CD14-positive monocyte (primary cell): Measurements from ENCODE around the gene MCOLN2. TPM values are rescaled to one million over a fixed set of nuclear protein-coding genes. Genes with fewer than 3 reads are reported as not detected.

ENCODE experiments used
- DNase-seq, 3 donors: peaks; one replicate each; pipeline ENCODE4 v3.0.0-alpha.2; 2011 to 2022
- H2AFZ ChIP-seq: 2 replicates; pipeline ENCODE4 v1.6.0; 2012; ENCODE audit warnings: mild to moderate bottlenecking, low read depth, low read length, inconsistent platforms; ENCODE audit not compliant: insufficient read depth, poor library complexity, severe bottlenecking
- H3K27ac ChIP-seq, 2 donors: 1 replicate in 1 of 2; 2 replicates in 1 of 2; pipeline ENCODE4 v1.5.1; 2012 to 2013; ENCODE audit warnings: low read length in 2 of 2, control low read depth in 1 of 2, inconsistent platforms in 1 of 2, low read depth in 1 of 2, mild to moderate bottlenecking in 1 of 2
- H3K27me3 ChIP-seq, 2 donors: one replicate each; pipeline versions ENCODE4 v1.6.0 to v1.6.1; 2011 to 2013; ENCODE audit warnings: low read length in 2 of 2; ENCODE audit not compliant: control insufficient read depth in 2 of 2, insufficient read depth in 2 of 2
- H3K36me3 ChIP-seq, 2 donors: replicated peaks in 1 of 2; 1 replicate in 1 of 2; 2 replicates in 1 of 2; pipeline versions ENCODE4 v1.5.1 to v1.6.1; 2012 to 2013; ENCODE audit warnings: low read length in 2 of 2, control low read depth in 1 of 2, inconsistent platforms in 1 of 2, mild to moderate bottlenecking in 1 of 2; ENCODE audit not compliant: insufficient read depth in 2 of 2, control insufficient read depth in 1 of 2
- H3K4me1 ChIP-seq, 2 donors: 1 replicate in 1 of 2; 2 replicates in 1 of 2; pipeline versions ENCODE4 v1.5.1 to v1.6.1; 2012 to 2013; ENCODE audit warnings: low read length in 2 of 2, control low read depth in 1 of 2, inconsistent platforms in 1 of 2, mild to moderate bottlenecking in 1 of 2, moderate library complexity in 1 of 2; ENCODE audit not compliant: insufficient read depth in 2 of 2, control insufficient read depth in 1 of 2
- H3K4me2 ChIP-seq: replicated peaks from 2 replicates; pipeline ENCODE3; 2012; ENCODE audit warnings: low read length, moderate library complexity, mild to moderate bottlenecking; ENCODE audit not compliant: poor library complexity, severe bottlenecking; ENCODE audit errors: extremely low read depth
- H3K4me3 ChIP-seq, 3 experiments: fragments of 200-600 bp in 1 of 3; sonication (generic) in 1 of 3; replicated peaks in 1 of 3; 1 replicate in 2 of 3; 2 replicates in 1 of 3; pipeline ENCODE4 v1.5.1; 2011 to 2013; ENCODE audit warnings: low read length in 3 of 3, mild to moderate bottlenecking in 3 of 3, control low read depth in 2 of 3, low read depth in 2 of 3, inconsistent platforms in 1 of 3, moderate library complexity in 1 of 3
- H3K79me2 ChIP-seq: 2 replicates; pipeline ENCODE4 v1.6.0; 2012; ENCODE audit warnings: mild to moderate bottlenecking, control low read depth, inconsistent platforms, low read length, moderate library complexity; ENCODE audit not compliant: insufficient read depth
- H3K9ac ChIP-seq: 2 replicates; pipeline ENCODE4 v1.6.0; 2017; ENCODE audit warnings: low read length, mild to moderate bottlenecking; ENCODE audit not compliant: insufficient read depth, poor library complexity, severe bottlenecking
- H3K9me3 ChIP-seq, 2 donors: replicated peaks in 1 of 2; 1 replicate in 1 of 2; 2 replicates in 1 of 2; pipeline versions ENCODE4 v1.5.1 to v1.6.1; 2012 to 2013; ENCODE audit warnings: low read length in 2 of 2, control low read depth in 1 of 2; ENCODE audit not compliant: control insufficient read depth in 1 of 2, insufficient read depth in 1 of 2
- H4K20me1 ChIP-seq: 2 replicates; pipeline ENCODE4 v1.6.0; 2012; ENCODE audit warnings: mild to moderate bottlenecking, low read length, control low read depth, moderate library complexity; ENCODE audit not compliant: insufficient read depth
- H3K27ac Mint-ChIP-seq, 7 donors: one replicate each; pipeline ENCODE4 v1.8.0; 2020; ENCODE audit warnings: mild to moderate bottlenecking in 7 of 7, mixed read lengths in 7 of 7, moderate library complexity in 6 of 7, inconsistent platforms in 2 of 7
- H3K27me3 Mint-ChIP-seq, 3 donors: one replicate each; pipeline ENCODE4 v1.8.0; 2021 to 2022; ENCODE audit warnings: low read depth in 3 of 3, mild to moderate bottlenecking in 3 of 3, mixed read lengths in 3 of 3, moderate library complexity in 3 of 3, inconsistent platforms in 1 of 3
- H3K36me3 Mint-ChIP-seq, 2 donors: one replicate each; pipeline ENCODE4 v1.8.0; 2020; ENCODE audit warnings: mixed read lengths in 2 of 2, inconsistent platforms in 1 of 2, mild to moderate bottlenecking in 1 of 2
- H3K4me1 Mint-ChIP-seq: one replicate; pipeline ENCODE4 v1.8.0; 2020; ENCODE audit warnings: mild to moderate bottlenecking, mixed read lengths
- H3K4me3 Mint-ChIP-seq, 2 donors: one replicate each; pipeline ENCODE4 v1.8.0; 2020; ENCODE audit warnings: mild to moderate bottlenecking in 2 of 2, mixed read lengths in 2 of 2, moderate library complexity in 1 of 2
- H3K9me3 Mint-ChIP-seq, 7 donors: one replicate each; pipeline ENCODE4 v1.8.0; 2020 to 2022; ENCODE audit warnings: mixed read lengths in 7 of 7, mild to moderate bottlenecking in 6 of 7, moderate library complexity in 6 of 7, inconsistent platforms in 2 of 7
- CTCF ChIP-seq: fragments of 200-600 bp; IDR thresholded peaks from one replicate; pipeline ENCODE4 v1.8.0; 2022; ENCODE audit warnings: antibody characterized with exemption, mild to moderate bottlenecking
- WGBS: methylation state at CpG from one replicate; pipeline ENCODE4 v1.1.5; 2013; ENCODE audit warnings: missing lambda C conversion rate; ENCODE audit not compliant: insufficient coverage; 5-methylcytosine and 5-hydroxymethylcytosine counted together
- intact Hi-C, 2 donors: fragments of 100-400 bp; cut with micrococcal nuclease; formaldehyde crosslinking; loops; one replicate each; pipeline versions ENCODE4 v1.15.0 to v1.15.1; 2023
- polyA plus RNA-seq, 3 donors: library from polyadenylated mRNA; depleted of rRNA in 1 of 3; unstranded in 2 of 3; stranded (reverse) in 1 of 3; fragments of 300-500 nt in 2 of 3; fragments of >200 nt in 1 of 3; fragmentation: Illumina TruSeq in 2 of 3; gene quantifications; 1 replicate in 2 of 3; 2 replicates in 1 of 3; pipeline ENCODE4 v1.2.3, GENCODE V29; 2012 to 2021

MCOLN2 gene
- polyA plus RNA-seq, 3 donors = 0.51 to 2.7 (median 1.1) TPM

DNA sequence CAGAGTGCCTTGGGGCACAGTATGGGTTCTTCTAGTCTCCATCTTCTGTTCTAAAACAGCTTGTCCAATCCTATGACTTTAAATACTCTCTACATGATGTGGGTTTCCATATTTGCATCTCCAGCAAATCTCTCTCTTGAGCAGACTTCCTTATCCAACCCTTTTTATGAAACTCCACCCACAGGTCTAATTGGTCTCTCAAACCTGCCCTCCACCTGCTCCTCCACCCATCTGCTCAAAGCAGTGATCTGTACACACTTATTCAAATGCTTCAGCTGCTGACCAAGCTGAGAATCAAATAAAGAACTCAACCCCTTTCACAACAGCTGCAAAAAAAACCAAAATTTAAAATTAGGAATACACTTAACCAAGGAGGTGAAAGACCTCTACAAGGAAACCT lies 11.5 kb downstream of the MCOLN2 start:
- H2AFZ ChIP-seq = no peak overlapping the region
- no peaks in the 10 kb centered on the region for H4K20me1 ChIP-seq
- H3K27ac ChIP-seq = no peak overlapping the region
- intact Hi-C loops = no loop called here
- H3K4me2 ChIP-seq = no peak overlapping the region
- H3K27me3 ChIP-seq = no peaks in the 10 kb centered on the region
- H3K4me1 ChIP-seq = peaks cover 8 to 11% of the 10 kb centered on the region in 2 donors
- H3K9me3 Mint-ChIP-seq = peaks cover 0 to 5% (median 3%) of the 10 kb centered on the region in 7 donors
- no peak overlapping the region for H3K9ac ChIP-seq
- DNase-seq = no peak
- H3K27ac Mint-ChIP-seq = no peak overlapping the region
- no peaks in the 10 kb centered on the region for H3K36me3 Mint-ChIP-seq
- H3K4me3 ChIP-seq = no peak overlapping the region
- H3K79me2 ChIP-seq = no peaks in the 10 kb centered on the region
- peaks cover 0 to 6% (median 3%) of the 10 kb centered on the region in 3 donors for H3K27me3 Mint-ChIP-seq
- H3K36me3 ChIP-seq = no peaks in the 10 kb centered on the region
- no peak for TF ChIP-seq CTCF
- no peaks in the 10 kb centered on the region for H3K9me3 ChIP-seq
- H3K4me3 Mint-ChIP-seq = no peak overlapping the region
- H3K4me1 Mint-ChIP-seq = peaks cover 10% of the 10 kb centered on the region

GRCh38 chr1:84982395-84982794 lies 14.5 kb downstream of the MCOLN2 start:
- no peaks in the 10 kb centered on the region for H3K4me1 ChIP-seq
- no peak overlapping the region for H3K27ac ChIP-seq
- peaks cover 5 to 16% (median 9%) of the 10 kb centered on the region in 7 donors for H3K9me3 Mint-ChIP-seq
- no peaks in the 10 kb centered on the region for H3K36me3 ChIP-seq
- H3K9ac ChIP-seq = no peak overlapping the region
- H3K4me2 ChIP-seq = no peak overlapping the region
- H3K27ac Mint-ChIP-seq = no peak overlapping the region
- no peaks in the 10 kb centered on the region for H3K79me2 ChIP-seq
- H3K4me3 Mint-ChIP-seq = no peak overlapping the region
- H3K27me3 Mint-ChIP-seq = peaks cover 1 to 4% (median 2%) of the 10 kb centered on the region in 3 donors
- no peak for DNase-seq
- intact Hi-C loops = no loop called here
- no peak for TF ChIP-seq CTCF
- H3K9me3 ChIP-seq = no peaks in the 10 kb centered on the region
- H3K4me1 Mint-ChIP-seq = no peaks in the 10 kb centered on the region
- WGBS = 100% methylated on average over 1 of the region's 2 CpGs
- H3K36me3 Mint-ChIP-seq = no peaks in the 10 kb centered on the region
- H4K20me1 ChIP-seq = no peaks in the 10 kb centered on the region
- H3K4me3 ChIP-seq = no peak overlapping the region
- H3K27me3 ChIP-seq = no peaks in the 10 kb centered on the region
- no peak overlapping the region for H2AFZ ChIP-seq
